GM04504 (cell line): ENCODE results near the gene NT5M.
"Not testable (repeated sequence)": the region's sequence is repeated elsewhere in the genome, so short reads cannot be mapped to it uniquely, and the experiment has no call there.

Source experiments
- DNase-seq: peaks from one replicate; pipeline ENCODE4 v3.0.0-alpha.2; 2012; ENCODE audit warnings: low read depth

Gene NT5M

DNA sequence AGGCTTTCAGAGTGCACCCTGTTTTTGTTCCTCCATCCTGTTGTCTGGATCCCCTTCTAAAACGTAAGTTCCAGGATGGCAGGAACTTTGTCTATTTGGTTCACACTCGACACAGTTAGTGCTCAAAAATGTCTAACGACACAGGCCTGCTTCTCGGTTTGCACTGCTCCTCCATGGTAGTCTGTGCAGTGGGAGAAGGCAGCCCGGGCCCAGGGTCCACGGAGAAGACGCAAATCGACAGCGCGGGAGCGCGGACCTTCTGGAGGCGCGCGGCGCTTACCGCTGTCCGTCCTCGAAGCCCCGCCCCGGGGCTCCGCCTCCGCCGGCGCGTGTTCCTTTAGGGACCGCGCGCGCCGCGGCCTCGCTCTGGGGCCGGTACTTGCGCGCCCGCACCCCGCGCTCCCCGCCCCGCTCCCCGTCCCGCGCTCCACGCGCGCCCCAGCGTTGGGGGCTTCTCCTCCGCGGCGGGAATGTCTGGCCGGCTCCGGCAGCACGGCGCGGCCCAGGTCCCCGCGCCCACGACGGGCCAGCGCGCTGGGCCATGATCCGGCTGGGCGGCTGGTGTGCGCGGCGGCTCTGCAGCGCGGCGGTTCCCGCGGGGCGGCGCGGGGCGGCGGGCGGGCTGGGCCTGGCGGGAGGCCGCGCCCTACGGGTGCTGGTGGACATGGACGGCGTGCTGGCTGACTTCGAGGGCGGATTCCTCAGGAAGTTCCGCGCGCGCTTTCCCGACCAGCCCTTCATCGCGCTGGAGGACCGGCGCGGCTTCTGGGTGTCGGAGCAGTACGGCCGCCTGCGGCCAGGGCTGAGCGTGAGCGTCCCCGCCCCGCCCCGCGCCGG, at the start of gene NT5M:
Gene NT5M, plus strand, starts transcription at position 364 of the 837 bp plus-strand sequence. Its CDS starts 178 bp downstream, at position 542.
- DNase-seq = no peak

- DNase-seq = no peak
Observed at GRCh38 chr17:17253406-17253805, 49.8 kb upstream of the NT5M start.

DNA sequence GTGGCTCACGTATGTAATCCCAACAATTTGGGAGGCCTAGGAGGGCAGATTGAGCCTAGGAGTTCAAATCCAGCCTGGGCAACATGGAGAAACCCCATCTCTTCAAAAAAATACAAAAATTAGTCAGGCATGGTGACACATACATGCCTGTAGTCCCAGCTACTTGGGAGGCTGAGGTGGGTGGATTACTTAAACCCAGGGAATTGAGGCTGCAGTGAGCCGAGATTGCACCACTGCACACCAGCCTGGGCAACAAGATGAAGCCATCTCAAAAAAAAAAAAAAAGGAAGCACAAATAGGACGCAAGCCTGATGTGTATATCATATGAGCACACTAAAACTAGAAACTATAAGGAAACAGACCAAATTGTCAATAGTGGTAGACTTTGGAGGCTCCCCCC, 49.1 kb upstream of the NT5M start:
- DNase-seq = no peak

- not testable (repeated sequence) for DNase-seq
Observed at GRCh38 chr17:17255689-17256088, 47.5 kb upstream of the NT5M start.

GRCh38 chr17:17256316-17256715, 46.9 kb upstream of the NT5M start:
- no peak for DNase-seq

DNA sequence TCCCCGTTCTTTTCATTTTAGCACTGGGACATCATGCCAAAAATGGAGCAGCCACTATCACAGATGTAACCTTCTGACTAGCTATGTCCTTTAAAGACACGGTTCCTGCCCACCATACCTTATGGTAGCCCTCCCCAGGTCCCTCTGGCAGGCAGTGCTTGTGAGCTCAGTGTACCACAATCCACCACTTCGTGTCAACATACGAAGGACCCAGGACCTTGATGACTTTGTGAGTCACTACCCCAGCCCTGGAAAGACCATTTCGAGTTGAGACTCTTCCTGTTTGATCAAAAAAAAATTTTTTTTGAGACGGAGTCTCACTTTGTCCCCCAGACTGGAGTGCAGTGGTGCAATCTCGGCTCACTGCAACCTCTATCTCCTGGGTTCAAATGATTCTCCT, 45.2 kb upstream of the NT5M start:
- DNase-seq = no peak

GRCh38 chr17:17258998-17259397, 44.2 kb upstream of the NT5M start:
- no peak for DNase-seq

GRCh38 chr17:17264430-17264829, 38.7 kb upstream of the NT5M start:
- no peak for DNase-seq

- no peak for DNase-seq
Observed at GRCh38 chr17:17269926-17270773, 33.0 kb upstream of the NT5M start.

DNA sequence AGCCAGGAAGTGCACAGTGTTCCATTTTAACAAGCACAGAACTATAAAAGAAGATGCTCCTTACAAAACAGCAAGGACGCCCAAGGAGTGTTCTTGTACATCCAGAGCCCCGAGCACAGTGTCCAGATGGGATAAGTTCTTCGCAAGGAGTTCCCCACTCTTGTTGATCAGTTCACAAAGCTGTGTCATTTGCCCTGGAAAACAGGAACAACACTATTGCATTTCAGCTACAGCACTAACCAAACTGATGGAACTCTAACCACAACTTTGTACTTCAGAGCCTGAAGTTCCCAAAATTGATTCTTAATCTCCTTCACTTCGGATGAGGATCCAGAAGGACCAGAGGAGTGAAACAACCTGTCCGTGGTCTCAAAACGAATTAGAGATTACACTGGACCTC, 27.2 kb upstream of the NT5M start:
- DNase-seq = no peak

DNA sequence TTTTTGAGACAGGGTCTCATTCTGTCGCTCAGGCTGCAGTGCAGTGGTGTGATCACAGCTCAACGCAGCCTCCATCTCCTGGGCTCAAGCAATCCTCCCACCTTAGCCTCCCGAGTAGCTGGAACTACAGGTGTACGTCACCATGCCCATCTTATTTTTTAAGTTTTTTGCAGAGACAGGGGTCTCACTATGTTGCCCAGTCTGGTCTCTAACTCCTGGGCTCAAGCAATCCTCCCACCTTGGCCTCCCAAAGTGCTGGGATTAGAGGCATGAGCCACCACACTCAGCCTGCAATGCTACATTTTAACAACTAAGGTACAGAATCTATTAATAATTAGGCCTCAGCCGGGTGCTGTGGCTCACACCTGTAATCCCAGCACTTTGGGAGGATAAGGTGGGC, 25.7 kb upstream of the NT5M start:
- DNase-seq = not testable (repeated sequence)

GRCh38 chr17:17279316-17279715, 23.9 kb upstream of the NT5M start:
- no peak for DNase-seq

- DNase-seq = peak; percentile 95
Observed at GRCh38 chr17:17280613-17281549, 22.3 kb upstream of the NT5M start, which contains the start of gene COPS3. Gene COPS3 (minus strand): TSS chr17:17281246. CDS start chr17:17281186, 60 bp downstream.

DNA sequence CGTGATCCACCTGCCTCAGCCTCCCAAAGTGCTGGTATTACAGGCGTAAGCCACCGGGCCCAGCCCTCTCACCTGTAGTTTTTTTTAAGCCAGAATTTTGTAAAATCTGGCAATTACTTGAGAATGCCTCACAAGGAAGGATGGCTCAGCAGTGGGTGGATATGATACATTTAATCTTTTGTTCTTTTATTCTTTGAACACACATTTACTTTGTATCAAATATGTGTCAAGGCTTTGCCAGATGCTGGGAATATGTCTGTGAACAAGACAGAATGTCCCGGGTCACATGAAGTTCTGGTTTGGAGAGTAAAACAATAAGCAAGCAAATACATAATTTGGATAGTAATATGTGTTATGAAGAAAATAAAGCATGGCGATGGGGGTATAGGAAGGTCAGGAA, 17.2 kb upstream of the NT5M start:
- no peak for DNase-seq

DNA sequence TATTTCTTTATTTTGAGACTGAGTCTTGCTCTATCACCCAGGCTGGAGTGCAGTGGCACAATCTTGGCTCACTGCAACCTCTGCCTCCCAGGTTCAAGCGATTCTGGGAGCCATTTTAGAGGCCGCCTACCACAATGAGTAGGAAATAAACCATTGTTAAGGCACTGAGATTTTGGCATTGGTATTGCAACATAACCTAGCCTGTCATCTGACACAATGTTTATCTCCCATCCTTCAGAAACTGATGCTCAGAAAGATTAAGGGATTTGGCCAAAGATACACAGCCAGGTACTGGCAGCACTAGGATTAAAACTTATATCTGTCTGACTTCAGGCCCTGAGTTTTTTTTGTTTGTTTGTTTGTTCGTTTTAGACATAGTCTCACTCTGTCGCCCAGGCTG, 14.1 kb upstream of the NT5M start:
- no peak for DNase-seq

GRCh38 chr17:17289701-17290100, 13.5 kb upstream of the NT5M start:
- DNase-seq = no peak

- DNase-seq = no peak
Observed at GRCh38 chr17:17295141-17295540, 8.0 kb upstream of the NT5M start.

DNA sequence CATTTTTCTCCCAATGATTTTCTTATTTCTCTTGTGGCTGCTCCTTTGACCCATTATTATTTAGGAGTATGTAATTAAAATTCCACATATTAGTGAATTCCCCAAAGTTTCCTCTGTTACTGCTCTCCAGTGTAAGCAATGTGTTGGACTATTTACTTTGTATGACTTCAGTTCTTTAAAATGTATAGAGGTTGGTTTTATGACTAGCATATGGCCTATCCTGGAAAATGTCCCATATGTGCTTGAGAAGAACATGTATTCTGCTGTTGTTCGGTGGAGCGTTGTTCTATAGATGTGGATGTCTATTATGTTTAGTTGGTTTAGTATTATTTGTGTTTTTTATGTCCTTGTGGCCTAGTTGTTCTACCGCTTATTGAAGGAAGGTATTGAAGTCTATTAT, 6.0 kb upstream of the NT5M start:
- DNase-seq = no peak

GRCh38 chr17:17298108-17298507, 5.1 kb upstream of the NT5M start:
- DNase-seq = no peak

- no peak for DNase-seq
Observed at GRCh38 chr17:17300624-17301568, 2.3 kb upstream of the NT5M start.

DNA sequence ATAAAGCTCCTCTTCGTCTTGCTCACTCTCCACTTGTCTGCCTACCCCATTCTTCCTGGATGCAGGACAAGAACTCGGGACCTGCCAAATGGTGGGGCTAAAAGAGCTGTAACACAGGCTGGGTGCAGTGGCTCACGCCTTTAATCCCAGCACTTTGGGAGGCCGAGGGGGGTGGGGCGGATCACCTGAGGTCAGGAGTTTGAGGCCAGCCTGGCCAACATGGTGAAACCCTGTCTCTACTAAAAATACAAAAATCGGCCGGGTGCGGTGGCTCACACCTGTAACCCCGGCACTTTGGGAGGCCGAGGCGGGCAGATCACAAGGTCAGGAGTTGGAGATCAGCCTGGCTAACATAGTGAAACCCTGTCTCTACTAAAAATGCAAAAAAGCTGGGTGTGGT, 1.5 kb upstream of the NT5M start:
- DNase-seq = not testable (repeated sequence)
